ENCODE data around the gene MCCD1.
"Not testable (repeated sequence)": the region's sequence is repeated elsewhere in the genome, so short reads cannot be mapped to it uniquely, and the experiment has no call there.

MCCD1 gene, protein sequence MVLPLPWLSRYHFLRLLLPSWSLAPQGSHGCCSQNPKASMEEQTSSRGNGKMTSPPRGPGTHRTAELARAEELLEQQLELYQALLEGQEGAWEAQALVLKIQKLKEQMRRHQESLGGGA

DNA sequence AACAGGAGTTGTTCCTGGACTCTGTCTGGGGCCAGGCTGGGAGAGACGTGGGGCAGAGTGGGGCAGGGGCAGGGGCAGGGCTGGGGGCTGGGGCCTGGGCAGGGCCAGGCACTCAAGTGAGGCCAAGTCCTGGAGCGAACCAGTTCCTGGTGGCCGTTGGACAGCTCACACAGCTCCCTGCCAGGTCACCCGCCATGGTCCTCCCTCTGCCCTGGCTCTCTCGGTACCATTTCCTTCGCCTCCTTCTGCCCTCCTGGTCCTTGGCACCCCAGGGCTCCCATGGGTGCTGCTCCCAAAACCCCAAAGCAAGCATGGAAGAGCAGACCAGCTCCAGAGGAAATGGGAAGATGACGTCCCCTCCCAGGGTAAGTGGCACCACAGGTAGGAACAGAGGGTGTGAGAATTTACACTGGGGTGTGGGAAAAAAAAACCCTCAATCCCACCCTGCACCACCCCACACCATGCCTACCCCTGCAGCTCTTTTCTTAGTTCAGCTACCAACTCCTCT lies at the start of gene MCCD1:
Gene MCCD1, plus strand, starts transcription at position 142 of the 508 bp plus-strand sequence. Its CDS starts 53 bp downstream, at position 195.
- DNase-seq (ENCODE audit: low read depth) = peak; percentile 7

DNA sequence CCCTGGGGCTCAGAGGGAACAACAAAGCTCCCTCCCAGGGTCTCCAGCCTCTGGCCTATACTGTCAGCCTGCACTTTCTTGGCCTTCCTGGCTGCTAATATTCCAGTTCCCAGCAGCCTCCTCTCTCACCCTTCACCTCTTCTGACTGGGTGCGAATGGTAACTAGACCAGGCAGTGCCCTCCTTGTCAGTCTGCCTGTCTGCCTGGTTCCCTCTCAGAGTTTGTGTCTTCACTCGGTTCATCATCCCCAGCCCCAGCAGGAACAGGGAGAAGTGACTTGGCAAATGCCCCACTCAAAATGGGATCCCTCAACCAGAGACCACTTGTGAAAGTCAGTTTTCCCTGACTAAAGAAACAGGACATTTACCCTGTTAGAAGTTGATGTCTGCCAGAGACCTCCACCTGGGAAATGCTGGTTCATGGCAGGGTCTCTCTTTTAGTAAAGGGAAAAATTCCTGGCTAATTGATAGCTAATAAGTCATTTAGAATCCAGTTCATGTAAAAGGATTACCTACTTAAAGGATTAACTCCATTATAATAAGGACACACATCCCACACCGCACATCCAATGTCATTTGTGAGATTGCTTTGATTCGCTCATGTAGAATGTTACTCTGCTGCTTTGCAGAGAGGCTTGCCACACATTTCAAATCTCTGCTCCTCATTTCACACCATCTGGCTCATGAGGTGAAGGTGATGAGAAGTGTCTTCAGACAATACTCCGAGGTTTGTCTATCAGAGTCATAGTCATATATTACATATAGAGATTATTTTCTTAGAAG lies 49.4 kb upstream of the MCCD1 start:
- no peak for DNase-seq (ENCODE audit: low read depth)

DNA sequence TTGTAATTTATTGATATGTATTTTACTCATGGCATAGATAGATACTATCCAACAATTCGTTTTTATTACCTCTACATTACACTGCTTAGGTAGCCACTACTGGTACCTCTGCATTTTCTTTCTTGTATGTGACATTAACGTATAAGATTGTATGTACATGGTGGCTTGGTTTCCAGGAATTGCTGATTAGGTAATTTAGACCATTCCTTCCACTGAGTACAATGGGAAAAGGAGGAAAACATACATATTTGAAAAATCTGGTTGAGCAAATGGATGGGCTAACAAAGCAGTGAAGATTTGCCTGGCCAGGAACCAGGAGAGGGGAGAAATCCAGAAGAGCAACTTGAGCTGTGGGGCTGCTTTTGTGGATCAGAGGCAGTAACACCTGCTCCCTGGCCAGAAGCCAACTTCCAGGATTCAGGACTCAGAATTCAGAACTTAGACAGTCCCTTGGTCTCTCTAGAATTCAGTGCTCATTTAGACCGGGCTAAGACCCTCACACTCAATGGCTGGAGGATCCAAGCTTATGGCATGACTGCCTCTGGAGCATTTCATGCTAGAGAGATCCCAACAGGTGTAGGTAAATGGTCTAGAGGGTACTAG lies 48.7 kb upstream of the MCCD1 start:
- no peak for DNase-seq (ENCODE audit: low read depth)

DNA sequence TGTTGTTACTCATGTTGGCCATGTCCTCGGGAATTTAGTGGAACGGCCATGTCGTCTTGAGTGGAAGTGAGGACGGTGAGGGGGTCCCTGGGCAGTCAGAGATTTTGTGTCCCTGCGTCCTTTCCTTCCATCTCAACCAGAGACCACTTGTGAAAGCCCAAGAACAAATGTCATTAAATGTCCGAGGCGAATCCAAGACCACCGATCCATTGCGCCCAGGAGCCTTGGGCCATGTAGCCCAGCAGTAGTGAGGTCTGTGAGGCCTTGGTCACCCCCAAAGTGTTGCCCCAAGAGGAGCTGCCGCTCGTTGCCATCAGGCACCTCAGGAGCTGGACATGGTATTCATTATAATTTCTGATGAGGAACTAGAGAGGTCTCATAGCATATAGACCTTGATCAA lies 48.2 kb upstream of the MCCD1 start:
- no peak for DNase-seq (ENCODE audit: low read depth)

DNA sequence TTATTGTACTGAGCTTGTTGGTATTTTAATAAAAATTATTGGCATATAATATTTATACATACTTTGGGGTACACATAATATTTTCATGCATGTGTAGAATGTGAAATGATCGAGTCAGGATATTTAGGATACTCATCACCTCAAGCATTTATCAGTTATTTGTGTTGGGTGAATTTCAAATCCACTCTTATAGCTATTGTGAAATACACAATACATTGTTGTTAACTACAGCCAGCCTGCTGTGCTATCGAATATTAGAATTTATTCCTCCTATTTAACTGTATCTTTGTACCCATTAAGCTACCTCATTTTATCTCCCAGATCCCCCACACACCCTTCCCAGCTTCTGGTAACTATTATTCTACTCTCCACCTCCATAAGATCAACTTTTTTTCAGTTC lies 45.4 kb upstream of the MCCD1 start:
- no peak for DNase-seq (ENCODE audit: low read depth)

DNA sequence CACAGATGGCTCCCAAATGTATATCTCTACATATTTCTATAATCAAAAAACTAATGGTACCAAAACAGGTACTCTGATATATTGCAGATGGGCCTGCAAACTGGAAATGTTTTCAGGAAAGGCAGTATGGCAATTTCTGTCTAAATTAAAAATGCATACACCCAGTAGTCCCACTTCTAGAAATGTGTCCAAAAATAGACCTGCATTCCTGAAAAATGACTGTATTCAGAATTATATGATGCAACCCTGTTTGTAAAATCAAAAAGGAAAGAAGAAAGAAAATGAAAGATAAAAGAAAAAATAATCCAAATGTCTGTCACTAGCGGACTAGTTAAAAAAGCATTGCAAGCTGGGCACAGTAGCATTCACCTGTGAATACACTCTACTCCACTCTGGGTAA lies 43.7 kb upstream of the MCCD1 start:
- peak; percentile 54 for DNase-seq (ENCODE audit: low read depth)

DNA sequence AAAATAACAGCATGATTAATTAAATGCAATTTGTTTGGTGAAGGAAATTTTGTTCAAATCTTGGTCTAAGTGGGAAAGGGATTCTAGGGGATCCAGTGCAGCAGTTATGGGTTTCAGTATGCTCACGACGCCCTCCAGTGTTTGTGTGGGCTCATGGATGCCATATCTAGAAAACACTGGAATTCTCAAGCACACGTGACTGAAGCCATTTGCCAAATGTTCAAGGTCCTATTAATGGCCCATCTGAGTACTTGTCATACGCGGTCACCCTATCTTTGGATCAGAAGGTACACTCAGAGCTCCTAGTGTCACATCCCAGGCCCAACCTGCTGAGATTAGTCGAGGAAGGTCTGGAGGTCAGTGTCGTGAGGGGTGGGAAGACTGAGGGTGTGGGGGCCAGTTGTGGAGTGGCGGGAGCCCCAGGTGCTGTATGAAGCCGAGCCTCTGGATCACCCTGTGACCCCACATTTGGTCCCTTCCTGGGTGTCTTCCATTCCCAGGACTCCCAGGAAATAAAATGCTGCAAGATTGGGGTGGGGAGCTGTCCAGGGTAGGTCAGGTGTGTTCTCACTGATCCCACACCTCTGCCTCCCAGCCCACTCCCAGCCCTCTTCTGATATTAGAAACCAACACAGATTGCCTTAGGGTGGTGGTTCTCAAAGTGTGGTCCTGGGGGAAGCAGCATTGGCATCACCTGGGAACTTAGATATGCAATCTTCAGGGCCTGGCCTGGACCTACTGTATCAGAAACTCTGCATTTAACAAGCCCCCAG lies 42.5 kb upstream of the MCCD1 start:
- not testable (repeated sequence) for DNase-seq (ENCODE audit: low read depth)

DNA sequence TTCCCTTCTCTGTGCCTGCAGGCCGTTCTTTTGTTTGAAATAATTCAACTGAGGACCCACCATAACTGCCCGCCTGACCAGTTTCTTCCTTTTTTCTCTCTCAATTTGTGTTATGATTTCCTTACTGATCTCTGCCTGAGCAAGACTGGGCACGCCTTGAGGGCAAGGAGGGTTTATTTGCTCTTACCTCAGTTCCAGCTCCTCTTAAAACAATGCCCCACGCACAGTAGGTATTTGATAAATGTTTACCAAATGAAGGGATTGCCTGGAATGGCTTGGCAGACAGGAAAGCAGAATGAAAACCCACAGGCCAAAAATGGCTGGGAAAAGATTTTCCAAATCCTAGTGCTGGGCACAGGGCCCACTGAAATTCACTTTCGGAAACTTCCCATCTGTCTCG lies 41.1 kb upstream of the MCCD1 start:
- not testable (repeated sequence) for DNase-seq (ENCODE audit: low read depth)

DNA sequence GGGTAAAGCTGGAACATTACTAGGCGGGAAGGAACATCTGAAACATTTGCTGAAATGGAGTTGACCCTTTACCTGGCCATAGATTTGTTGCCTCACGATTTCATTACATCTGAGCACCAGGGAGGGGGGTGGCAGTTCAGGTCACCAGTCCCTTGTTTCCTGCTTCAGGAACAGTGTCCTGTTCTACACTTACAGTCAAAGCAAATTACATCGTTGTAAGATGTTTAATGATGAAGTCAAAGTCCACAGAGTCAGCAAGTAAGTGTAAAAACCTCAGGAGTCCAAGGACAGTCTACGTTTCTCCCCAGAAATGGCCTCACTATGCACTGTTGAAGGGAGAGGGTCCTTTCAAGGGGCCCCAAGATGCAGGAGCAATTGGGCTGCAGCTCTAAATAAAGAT lies 39.7 kb upstream of the MCCD1 start:
- no peak for DNase-seq (ENCODE audit: low read depth)

DNA sequence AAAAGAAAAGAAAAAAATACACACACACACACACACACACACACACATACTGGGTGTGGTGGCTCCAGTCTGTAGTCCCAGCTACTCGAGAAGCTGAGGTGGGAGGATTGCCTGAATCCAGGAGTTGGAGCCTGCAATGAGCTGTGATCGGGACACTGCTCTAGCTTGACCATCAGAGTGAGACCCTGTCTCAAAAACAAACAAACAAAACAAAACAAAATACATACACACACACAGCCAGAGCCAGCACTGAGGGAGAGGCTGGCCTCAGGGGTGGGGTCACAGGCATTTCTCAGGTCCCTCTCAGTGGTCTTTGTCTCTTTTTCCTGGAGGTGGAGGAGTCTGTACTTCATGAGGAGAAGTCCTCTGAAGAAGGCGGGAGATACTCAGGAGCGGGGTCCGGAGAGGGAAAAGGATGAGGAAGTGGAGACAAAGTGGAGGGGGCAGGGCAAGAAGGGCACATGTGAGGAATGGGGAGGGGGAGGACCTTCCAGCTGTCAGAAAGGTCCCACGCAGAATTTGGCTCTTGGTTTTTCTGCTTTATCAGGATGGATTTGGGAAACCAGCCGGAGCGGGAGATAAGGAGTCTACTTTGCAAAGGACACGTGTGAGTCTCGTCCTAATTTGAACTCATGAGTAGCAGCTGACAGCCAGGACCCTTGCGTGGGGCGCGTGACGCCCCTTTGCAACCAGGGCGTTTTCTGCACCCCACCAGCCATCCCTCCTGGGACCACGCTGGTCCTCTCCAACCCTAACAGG lies 38.5 kb upstream of the MCCD1 start:
- no peak for DNase-seq (ENCODE audit: low read depth)

DNA sequence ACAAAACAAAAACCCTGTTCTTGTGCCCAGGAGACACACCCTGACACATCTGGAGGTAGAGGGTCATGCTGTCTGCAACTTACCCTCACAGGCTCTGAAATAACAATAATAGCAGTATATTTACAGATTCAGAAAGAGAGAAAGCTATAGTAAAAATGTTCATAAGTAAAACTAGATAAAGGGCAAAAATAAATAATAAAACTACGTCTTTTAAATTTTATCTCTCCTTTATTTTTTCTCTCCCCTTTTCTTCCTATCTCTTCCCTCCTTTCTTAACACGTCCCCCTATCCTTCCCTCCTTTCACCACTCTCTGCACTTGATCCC lies 35.2 kb upstream of the MCCD1 start:
- not testable (repeated sequence) for DNase-seq (ENCODE audit: low read depth)

DNA sequence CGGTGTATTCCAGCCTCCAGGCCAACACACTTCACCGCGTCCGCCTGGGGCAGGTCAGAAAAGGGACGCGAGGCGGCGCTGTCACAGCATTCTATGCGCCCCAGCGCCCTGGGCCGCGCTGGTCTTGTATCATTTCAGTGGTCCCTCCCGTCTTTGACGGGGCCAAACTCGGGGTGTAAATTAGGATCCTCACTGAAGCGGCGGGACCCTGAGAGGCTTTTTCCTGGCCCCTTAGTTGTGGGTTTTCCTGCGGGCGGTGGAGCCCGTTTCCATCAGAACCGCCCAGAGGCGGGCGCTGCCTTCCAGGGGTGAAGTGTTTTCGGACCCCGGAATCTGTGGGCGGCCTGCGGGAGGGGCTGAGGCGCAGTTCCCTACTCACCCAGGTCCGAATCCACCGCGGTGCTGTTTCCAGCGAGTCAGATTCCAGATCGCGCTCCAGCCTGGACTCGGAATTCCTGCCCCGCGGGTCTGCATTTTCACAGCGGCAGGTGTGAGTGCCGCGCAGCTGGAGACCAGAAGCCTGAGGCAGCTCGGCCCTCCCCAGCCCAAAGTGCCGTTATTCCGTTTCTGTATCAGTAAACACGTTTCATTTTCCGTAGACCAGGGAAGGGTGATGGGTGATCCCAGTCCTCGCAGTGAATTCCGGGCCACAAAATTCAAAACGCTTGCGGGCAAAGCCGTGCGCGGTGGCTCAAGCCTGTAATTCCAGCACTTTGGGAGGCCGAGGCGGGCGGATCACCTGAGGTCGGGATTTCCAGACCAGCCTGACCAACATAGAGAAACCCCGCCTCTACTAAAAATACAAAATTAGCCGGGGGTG lies 34.7 kb upstream of the MCCD1 start:
- DNase-seq (ENCODE audit: low read depth) = peak; percentile 78

DNA sequence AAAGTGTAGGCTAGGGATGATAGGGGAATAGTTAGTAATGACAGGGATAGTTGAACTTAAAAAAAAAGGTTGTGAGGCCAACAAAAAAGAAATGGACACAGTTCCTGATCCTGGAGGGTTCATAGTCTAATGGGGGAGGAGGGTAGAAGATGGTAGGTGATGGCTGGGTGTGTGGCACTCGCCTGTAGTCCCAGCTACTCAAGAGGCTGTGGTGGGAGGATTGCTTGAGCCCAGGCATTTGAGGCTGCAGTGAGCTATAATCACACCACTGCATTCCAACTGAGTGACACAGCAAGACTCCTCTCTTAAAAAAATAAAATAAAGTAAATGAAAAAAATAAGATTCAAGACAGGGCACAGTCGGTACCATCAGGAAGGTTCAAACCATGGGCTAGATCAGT lies 33.2 kb upstream of the MCCD1 start:
- peak; percentile 81 for DNase-seq (ENCODE audit: low read depth)

DNA sequence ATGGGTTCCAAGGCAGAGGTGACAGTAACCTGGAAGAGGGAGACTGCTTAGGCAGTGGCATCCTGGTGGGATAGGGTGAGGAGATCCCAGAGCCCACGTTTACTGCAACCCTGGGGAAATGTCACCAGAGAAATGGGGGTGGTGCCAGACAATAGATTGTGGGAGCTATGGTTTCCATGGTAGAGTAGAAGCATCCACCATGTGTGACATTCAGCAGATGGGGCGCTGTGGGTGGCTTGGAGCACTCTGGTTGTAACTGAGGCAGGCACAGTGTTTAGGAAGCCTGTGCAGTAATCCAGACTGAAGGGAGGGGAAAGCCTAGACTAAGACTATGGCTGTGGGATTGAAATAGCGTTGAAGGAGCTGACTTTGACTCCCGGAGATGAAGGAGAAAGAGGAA lies 31.9 kb upstream of the MCCD1 start:
- not testable (repeated sequence) for DNase-seq (ENCODE audit: low read depth)

DNA sequence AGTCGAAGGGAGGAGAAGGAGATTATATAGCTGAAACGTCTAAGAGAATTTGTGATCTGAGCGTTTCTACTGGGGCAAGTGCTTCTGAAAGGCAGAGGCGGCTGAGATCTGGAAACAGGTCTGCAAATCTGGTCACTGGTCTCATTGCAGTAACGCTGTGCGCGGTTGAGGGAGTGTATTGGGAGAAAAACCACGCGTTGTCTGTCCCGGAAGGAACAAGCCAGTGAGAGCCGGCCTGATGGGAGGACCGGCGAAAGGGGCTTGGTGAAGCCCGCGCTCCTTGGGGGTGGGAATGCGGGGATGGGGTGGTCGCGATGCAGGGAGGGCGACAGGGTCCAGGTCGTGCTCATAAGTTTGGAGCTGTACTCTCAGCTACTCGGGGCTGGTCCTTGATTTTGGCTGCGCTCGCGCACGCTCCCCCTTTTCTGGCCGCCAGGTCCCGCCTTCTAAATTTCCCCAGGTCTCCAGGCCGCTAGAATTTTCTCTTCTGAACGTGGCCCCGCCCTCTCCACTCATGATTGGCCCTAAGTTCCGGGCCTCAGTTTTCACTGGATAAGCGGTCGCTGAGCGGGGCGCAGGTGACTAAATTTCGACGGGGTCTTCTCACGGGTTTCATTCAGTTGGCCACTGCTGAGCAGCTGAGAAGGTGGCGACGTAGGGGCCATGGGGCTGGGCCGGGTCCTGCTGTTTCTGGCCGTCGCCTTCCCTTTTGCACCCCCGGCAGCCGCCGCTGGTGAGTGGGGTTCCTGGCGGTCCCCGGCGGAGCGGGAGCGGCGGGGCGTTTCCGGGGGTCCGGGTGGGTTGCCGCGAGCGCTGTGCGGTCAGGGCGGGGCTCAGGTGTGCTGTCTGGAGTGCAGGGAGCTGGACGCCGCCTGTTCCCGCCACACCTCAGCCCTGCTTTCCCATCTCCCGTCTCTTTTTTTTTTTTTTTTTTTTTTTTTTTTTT lies 31.0 kb upstream of the MCCD1 start, which contains the start of gene MICB:
Gene MICB, plus strand, starts transcription at position 615 of the 946 bp plus-strand sequence. Its CDS starts 49 bp downstream, at position 664.
- peak; percentile 81 for DNase-seq (ENCODE audit: low read depth)

DNA sequence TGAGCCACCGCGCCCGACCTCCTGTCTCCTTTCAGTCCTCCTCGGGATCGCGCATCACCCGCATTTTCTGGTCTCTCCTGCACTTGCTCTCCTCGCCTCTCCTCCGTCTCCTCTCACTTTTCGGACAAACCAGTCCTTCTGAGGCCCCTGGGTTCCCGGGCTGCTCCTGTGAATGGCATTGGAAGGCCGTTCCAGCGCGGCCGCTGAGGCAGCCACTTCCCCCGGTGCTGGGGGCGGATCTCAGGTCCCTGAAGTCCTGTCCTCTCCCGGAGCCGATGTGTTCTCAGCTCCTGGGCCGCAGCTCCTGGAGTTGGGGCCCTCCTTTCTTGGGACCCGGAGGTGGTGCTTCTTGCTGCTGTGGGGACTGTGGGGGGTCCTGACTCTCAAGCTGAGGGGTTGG lies 30.0 kb upstream of the MCCD1 start:
- DNase-seq (ENCODE audit: low read depth) = no peak

DNA sequence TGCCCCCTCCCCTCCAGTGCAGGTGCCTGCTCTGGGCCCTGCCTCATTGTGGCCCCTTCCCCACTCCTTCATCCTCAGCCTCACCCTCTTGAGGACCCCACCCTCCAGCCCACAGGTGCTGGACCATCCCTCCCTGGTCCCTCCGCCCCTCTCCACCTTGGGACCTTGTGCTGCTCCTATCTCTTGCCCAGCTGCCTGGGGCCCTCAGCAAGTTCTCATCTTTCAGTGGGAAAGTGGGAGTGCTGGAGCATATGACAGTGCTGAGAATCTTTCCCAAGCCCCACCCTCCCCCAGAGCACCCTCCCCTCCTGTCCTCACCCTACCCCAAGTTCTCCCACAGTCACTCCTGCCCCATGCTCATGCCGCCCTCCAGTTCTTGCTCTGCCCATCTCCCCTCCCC lies 29.1 kb upstream of the MCCD1 start:
- not testable (repeated sequence) for DNase-seq (ENCODE audit: low read depth)

DNA sequence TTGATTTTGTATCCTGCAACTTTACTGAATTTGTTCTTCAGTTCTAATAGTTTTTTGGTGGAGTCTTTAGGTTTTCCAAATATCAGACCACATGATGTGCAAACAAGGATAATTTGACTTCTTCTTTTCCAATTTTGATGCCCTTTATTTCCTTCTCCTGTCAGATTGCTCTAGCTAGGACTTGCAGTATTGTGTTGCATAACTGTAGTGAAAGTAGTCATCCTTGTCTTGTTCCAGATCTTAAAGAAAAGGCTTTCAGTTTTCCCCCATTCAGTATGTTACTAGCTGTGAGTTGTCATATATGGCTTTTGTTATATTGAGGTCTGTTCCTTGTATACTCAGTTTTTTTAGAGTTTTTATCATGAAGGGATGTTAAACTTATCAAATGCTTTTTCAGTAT lies 26.2 kb upstream of the MCCD1 start:
- DNase-seq (ENCODE audit: low read depth) = no peak

DNA sequence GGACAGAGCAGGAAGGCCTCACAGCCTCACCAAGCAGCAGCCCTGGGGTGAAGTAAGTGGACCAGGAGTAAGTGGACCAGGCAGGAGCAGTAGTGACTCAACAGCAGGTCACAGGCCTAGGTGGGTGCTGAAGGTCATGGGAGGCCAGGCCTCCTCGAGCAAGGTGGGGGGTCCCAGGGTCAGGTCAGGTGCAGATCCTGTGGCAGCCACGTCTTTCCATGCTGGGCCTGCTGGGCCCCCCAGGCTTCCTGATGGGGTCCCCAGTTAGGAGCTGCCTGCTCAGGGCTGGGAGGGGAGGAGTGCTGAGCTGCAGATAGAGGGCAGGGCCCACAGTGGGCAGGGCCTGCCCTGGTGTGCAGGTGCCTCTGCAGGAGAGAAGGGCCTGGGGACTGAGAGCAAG lies 19.7 kb upstream of the MCCD1 start:
- not testable (repeated sequence) for DNase-seq (ENCODE audit: low read depth)

DNA sequence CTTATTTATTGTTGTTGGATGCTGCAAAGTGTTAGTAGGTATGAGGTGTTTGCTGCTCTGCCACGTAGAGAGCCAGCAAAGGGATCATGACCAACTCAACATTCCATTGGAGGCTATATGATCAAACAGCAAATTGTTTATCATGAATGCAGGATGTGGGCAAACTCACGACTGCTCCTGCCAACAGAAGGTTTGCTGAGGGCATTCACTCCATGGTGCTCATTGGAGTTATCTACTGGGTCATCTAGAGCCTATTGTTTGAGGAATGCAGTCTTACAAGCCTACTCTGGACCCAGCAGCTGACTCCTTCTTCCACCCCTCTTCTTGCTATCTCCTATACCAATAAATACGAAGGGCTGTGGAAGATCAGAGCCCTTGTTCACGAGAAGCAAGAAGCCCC lies 18.8 kb upstream of the MCCD1 start:
- peak; percentile 23 for DNase-seq (ENCODE audit: low read depth)
